HepG2 (cell line): ENCODE results near the gene GNG7. TPM values are rescaled to one million over a fixed set of nuclear protein-coding genes. Genes with fewer than 3 reads are reported as not detected.

Source experiments
- DPF2 ChIP-seq: sonication (generic); formaldehyde crosslinking; IDR thresholded peaks from 2 replicates; pipeline ENCODE4 v1.4.0; 2020; ENCODE audit warnings: mild to moderate bottlenecking, low read depth, missing genetic modification reagents, borderline replicate concordance
- GABPA ChIP-seq, 2 experiments: IDR thresholded peaks; 2 replicates each; pipeline ENCODE4 v1.6.1; 2011 to 2016; ENCODE audit warnings: low read depth in 2 of 2, low read length in 1 of 2, missing biosample characterization in 1 of 2, missing genetic modification characterization in 1 of 2
- GATAD1 ChIP-seq: IDR thresholded peaks from 2 replicates; pipeline ENCODE4 v1.6.1; 2016; ENCODE audit warnings: missing genetic modification reagents, missing compliant biosample characterization
- MYC ChIP-seq: sonication (generic); formaldehyde crosslinking; IDR thresholded peaks from 2 replicates; pipeline ENCODE4 v1.9.0; 2021; ENCODE audit warnings: missing genetic modification reagents, borderline replicate concordance
- NCOA1 ChIP-seq: sonication (generic); formaldehyde crosslinking; IDR thresholded peaks from 2 replicates; pipeline ENCODE4 v1.9.0; 2021; ENCODE audit warnings: missing genetic modification reagents
- NCOA2 ChIP-seq: sonication (generic); formaldehyde crosslinking; IDR thresholded peaks from 2 replicates; pipeline ENCODE4 v1.8.0; 2022; ENCODE audit warnings: inconsistent platforms
- PHF21A ChIP-seq: sonication (generic); formaldehyde crosslinking; IDR thresholded peaks from 2 replicates; pipeline ENCODE4 v1.5.0; 2020; ENCODE audit warnings: mild to moderate bottlenecking, missing genetic modification reagents
- RBAK ChIP-seq: sonication (generic); formaldehyde crosslinking; IDR thresholded peaks from 2 replicates; pipeline ENCODE4 v1.5.1; 2020; ENCODE audit warnings: mild to moderate bottlenecking, missing genetic modification reagents
- ZFP90 ChIP-seq: sonication (generic); formaldehyde crosslinking; IDR thresholded peaks from 2 replicates; pipeline ENCODE4 v1.8.0; 2022; ENCODE audit warnings: missing genetic modification reagents, mild to moderate bottlenecking, inconsistent platforms, borderline replicate concordance
- ZMYM4 ChIP-seq: sonication (generic); formaldehyde crosslinking; IDR thresholded peaks from 2 replicates; pipeline ENCODE4 v1.8.1; 2023; ENCODE audit warnings: mild to moderate bottlenecking, missing genetic modification reagents
- ZNF10 ChIP-seq: sonication (generic); formaldehyde crosslinking; IDR thresholded peaks from 2 replicates; pipeline ENCODE4 v1.4.0; 2020; ENCODE audit warnings: mild to moderate bottlenecking, low read depth, missing genetic modification reagents, borderline replicate concordance
- ZNF143 ChIP-seq: sonication (generic); formaldehyde crosslinking; IDR thresholded peaks from 2 replicates; pipeline ENCODE4 v1.4.0; 2020; ENCODE audit warnings: missing genetic modification reagents
- ZNF30 ChIP-seq: sonication (generic); formaldehyde crosslinking; IDR thresholded peaks from 2 replicates; pipeline ENCODE4 v1.5.0; 2020; ENCODE audit warnings: mild to moderate bottlenecking, missing genetic modification reagents
- ZNF326 ChIP-seq: sonication (generic); formaldehyde crosslinking; IDR thresholded peaks from 2 replicates; pipeline ENCODE4 v1.4.0; 2020; ENCODE audit warnings: missing genetic modification reagents, borderline replicate concordance
- ZNF501 ChIP-seq: sonication (generic); formaldehyde crosslinking; IDR thresholded peaks from 2 replicates; pipeline ENCODE4 v1.5.1; 2020; ENCODE audit warnings: mild to moderate bottlenecking, moderate library complexity, missing genetic modification reagents
- ZNF549 ChIP-seq: sonication (generic); formaldehyde crosslinking; IDR thresholded peaks from 2 replicates; pipeline ENCODE4 v1.5.0; 2020; ENCODE audit warnings: missing genetic modification reagents
- ZNF558 ChIP-seq: sonication (generic); formaldehyde crosslinking; IDR thresholded peaks from 2 replicates; pipeline ENCODE4 v1.9.0; 2022; ENCODE audit warnings: mild to moderate bottlenecking, missing genetic modification reagents, borderline replicate concordance
- ZNF780A ChIP-seq: sonication (generic); formaldehyde crosslinking; IDR thresholded peaks from 2 replicates; pipeline ENCODE4 v1.8.0; 2022; ENCODE audit warnings: mild to moderate bottlenecking, missing genetic modification reagents, moderate library complexity
- ZNF841 ChIP-seq: sonication (generic); formaldehyde crosslinking; IDR thresholded peaks from 2 replicates; pipeline ENCODE4 v1.8.1; 2023; ENCODE audit warnings: missing genetic modification reagents, borderline replicate concordance
- ZSCAN21 ChIP-seq: sonication (generic); formaldehyde crosslinking; IDR thresholded peaks from 2 replicates; pipeline ENCODE4 v1.8.0; 2022; ENCODE audit warnings: mild to moderate bottlenecking, missing genetic modification reagents, moderate library complexity, borderline replicate concordance
- ZSCAN25 ChIP-seq: sonication (generic); formaldehyde crosslinking; IDR thresholded peaks from 2 replicates; pipeline ENCODE4 v1.8.0; 2022; ENCODE audit warnings: mild to moderate bottlenecking, missing genetic modification reagents
- polyA plus RNA-seq, 8 experiments: library from polyadenylated mRNA; depleted of rRNA in 3 of 8; stranded (reverse) in 7 of 8; unstranded in 1 of 8; fragments of >200 nt; fragmentation: Illumina TruSeq in 4 of 8; extraction: Trizol in 4 of 8; gene quantifications; 2 replicates each; pipeline versions ENCODE4 v1.2.1 to v1.2.3, GENCODE V29; 2011 to 2016; ENCODE audit warnings: low read depth in 4 of 8, missing spikeins in 1 of 8, mixed read lengths in 1 of 8; ENCODE audit not compliant: insufficient read depth in 1 of 8
- total RNA-seq, 5 experiments: library from RNA; depleted of rRNA; stranded (reverse); fragments of >200 nt; fragmentation: Illumina TruSeq; extraction: Trizol; gene quantifications; 2 replicates each; pipeline ENCODE4 v1.2.3, GENCODE V29; 2016; ENCODE audit warnings: low read depth in 1 of 5
- TF ChIP-seq, protein P1 (sequence below): sonication (generic); formaldehyde crosslinking; IDR thresholded peaks from 2 replicates; pipeline ENCODE4 v1.5.0; 2020; ENCODE audit warnings: mild to moderate bottlenecking, missing genetic modification reagents
- TF ChIP-seq, protein P2 (sequence below): sonication (generic); formaldehyde crosslinking; IDR thresholded peaks from 2 replicates; pipeline ENCODE4 v1.4.0; 2020; ENCODE audit warnings: low read depth, mild to moderate bottlenecking, missing genetic modification reagents
- TF ChIP-seq, protein P3 (sequence below): IDR thresholded peaks from 2 replicates; pipeline ENCODE4 v1.6.1; 2018; ENCODE audit warnings: missing genetic modification reagents
- TF ChIP-seq, protein P4 (sequence below): sonication (generic); formaldehyde crosslinking; IDR thresholded peaks from 2 replicates; pipeline ENCODE4 v1.5.0; 2020; ENCODE audit warnings: missing genetic modification reagents, mild to moderate bottlenecking, borderline replicate concordance

The GNG7 gene
- total and polyA plus RNA-seq, 2 of the 13 experiments (the other 11 are each of a cell fraction or from before 2014, with no cell fraction given): 1.4 to 3.3 TPM

DNA sequence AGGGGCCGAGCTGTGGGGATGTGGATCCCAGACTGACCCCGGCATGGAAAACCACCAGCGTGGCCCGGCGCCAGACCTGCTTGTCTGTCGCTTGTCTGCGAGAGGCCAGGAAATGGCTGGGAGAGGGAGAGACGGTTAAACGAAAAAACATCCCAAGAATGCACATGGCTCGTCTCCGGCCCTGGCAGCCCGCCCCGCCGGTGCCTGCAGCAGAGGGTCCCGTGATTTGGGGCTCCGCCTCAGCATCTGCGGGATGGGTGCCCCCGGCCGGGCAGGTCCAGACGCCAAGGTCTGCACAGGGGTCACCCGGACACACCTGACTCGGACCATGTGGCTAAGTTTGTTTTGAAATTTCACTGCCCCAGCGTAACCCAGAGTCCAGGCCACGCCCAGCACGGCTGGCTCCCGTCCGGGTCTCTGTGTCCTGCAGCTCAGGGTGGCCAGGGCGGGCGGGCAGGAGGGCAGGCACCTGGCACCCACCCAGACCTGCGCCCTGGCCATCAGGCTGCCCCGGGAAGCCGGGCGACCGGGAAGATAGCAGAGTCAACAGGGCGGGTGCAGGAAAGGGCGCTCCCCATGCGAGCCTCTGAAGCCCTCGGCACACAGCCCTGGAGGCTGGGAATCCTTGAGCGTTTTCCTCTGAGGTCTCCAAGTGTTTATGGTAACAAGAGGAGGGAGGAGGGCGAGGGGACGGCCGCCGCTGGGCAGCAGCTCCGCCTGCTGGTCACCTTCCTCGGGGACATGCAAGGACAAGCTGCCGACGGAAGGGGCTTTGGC, 123.4 kb downstream of the GNG7 start (continued):
- TF ChIP-seq ZNF558 (CRISPR knock-in tag) (no peak), ZNF326 (CRISPR knock-in tag) (no peak), ZNF30 (no peak), NCOA1 (CRISPR knock-in tag) (peak; percentile 86), PHF21A (CRISPR knock-in tag) (peak; percentile 97), ZMYM4 (CRISPR knock-in tag) (peak; percentile 55), ZNF780A (CRISPR knock-in tag) (no peak), ZNF143 (CRISPR knock-in tag) (peak; percentile 45; the same call in 1 of the 2 replicates), ZSCAN21 (CRISPR knock-in tag) (peak; percentile 52), DPF2 (CRISPR knock-in tag) (no peak), MYC (CRISPR knock-in tag) (peak; percentile 90), ZNF841 (no peak), ZNF501 (peak; percentile 85), GABPA (IDR thresholded peaks at IDR 0.05; ENCODE audit: low read depth, low read length) (no peak), GABPA (CRISPR knock-in tag; IDR thresholded peaks at IDR 0.05; ENCODE audit: low read depth) (peak; percentile 50; the same call in 1 of the 2 replicates), ZNF549 (CRISPR knock-in tag) (no peak), GATAD1 (CRISPR knock-in tag) (peak; percentile 33; the same call in 1 of the 2 replicates), ZFP90 (CRISPR knock-in tag) (no peak), ZNF10 (CRISPR knock-in tag) (no peak), ZSCAN25 (CRISPR knock-in tag) (peak; percentile 47; the same call in 1 of the 2 replicates), RBAK (CRISPR knock-in tag) (no peak), NCOA2 (CRISPR knock-in tag) (peak; percentile 60)
- TF ChIP-seq, protein P1, sequence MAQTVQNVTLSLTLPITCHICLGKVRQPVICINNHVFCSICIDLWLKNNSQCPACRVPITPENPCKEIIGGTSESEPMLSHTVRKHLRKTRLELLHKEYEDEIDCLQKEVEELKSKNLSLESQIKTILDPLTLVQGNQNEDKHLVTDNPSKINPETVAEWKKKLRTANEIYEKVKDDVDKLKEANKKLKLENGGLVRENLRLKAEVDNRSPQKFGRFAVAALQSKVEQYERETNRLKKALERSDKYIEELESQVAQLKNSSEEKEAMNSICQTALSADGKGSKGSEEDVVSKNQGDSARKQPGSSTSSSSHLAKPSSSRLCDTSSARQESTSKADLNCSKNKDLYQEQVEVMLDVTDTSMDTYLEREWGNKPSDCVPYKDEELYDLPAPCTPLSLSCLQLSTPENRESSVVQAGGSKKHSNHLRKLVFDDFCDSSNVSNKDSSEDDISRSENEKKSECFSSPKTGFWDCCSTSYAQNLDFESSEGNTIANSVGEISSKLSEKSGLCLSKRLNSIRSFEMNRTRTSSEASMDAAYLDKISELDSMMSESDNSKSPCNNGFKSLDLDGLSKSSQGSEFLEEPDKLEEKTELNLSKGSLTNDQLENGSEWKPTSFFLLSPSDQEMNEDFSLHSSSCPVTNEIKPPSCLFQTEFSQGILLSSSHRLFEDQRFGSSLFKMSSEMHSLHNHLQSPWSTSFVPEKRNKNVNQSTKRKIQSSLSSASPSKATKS: no peak
- TF ChIP-seq, protein P2, sequence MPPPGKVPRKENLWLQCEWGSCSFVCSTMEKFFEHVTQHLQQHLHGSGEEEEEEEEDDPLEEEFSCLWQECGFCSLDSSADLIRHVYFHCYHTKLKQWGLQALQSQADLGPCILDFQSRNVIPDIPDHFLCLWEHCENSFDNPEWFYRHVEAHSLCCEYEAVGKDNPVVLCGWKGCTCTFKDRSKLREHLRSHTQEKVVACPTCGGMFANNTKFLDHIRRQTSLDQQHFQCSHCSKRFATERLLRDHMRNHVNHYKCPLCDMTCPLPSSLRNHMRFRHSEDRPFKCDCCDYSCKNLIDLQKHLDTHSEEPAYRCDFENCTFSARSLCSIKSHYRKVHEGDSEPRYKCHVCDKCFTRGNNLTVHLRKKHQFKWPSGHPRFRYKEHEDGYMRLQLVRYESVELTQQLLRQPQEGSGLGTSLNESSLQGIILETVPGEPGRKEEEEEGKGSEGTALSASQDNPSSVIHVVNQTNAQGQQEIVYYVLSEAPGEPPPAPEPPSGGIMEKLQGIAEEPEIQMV (CRISPR knock-in tag): no peak
- TF ChIP-seq, protein P3, sequence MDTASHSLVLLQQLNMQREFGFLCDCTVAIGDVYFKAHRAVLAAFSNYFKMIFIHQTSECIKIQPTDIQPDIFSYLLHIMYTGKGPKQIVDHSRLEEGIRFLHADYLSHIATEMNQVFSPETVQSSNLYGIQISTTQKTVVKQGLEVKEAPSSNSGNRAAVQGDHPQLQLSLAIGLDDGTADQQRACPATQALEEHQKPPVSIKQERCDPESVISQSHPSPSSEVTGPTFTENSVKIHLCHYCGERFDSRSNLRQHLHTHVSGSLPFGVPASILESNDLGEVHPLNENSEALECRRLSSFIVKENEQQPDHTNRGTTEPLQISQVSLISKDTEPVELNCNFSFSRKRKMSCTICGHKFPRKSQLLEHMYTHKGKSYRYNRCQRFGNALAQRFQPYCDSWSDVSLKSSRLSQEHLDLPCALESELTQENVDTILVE (CRISPR knock-in tag): peak; percentile 38; the same call in 1 of the 2 replicates
- TF ChIP-seq, protein P4, sequence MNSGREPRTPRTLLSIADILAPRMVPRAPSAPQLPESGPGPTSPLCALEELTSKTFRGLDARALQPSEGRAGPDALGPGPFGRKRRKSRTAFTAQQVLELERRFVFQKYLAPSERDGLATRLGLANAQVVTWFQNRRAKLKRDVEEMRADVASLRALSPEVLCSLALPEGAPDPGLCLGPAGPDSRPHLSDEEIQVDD (CRISPR knock-in tag): no peak
